Measurements from ENCODE around the gene KLK1.
"Not testable (repeated sequence)": the region's sequence is repeated elsewhere in the genome, so short reads cannot be mapped to it uniquely, and the experiment has no call there.

KLK1 gene

GRCh38 chr19:50814883-50815282 is 8.7 kb downstream of the KLK1 start:
- DNase-seq (ENCODE audit: low read depth): no peak

GRCh38 chr19:50812474-50812873 is 11.1 kb downstream of the KLK1 start:
- no peak for DNase-seq (ENCODE audit: low read depth)

- DNase-seq (ENCODE audit: low read depth): not testable (repeated sequence)
These were observed 11.9 kb downstream of the KLK1 start for GRCh38 chr19:50811622-50812238.

GRCh38 chr19:50808856-50809255 is 14.7 kb downstream of the KLK1 start:
- DNase-seq (ENCODE audit: low read depth): no peak

- DNase-seq (ENCODE audit: low read depth): peak; percentile 98
These were observed 18.9 kb downstream of the KLK1 start for GRCh38 chr19:50804420-50805272.

GRCh38 chr19:50803633-50804419 is 19.8 kb downstream of the KLK1 start:
- DNase-seq (ENCODE audit: low read depth): peak; percentile 15

GRCh38 chr19:50801107-50801506 is 22.5 kb downstream of the KLK1 start:
- no peak for DNase-seq (ENCODE audit: low read depth)

- DNase-seq (ENCODE audit: low read depth): no peak
These were observed 24.1 kb downstream of the KLK1 start for GRCh38 chr19:50799547-50799851.

- no peak for DNase-seq (ENCODE audit: low read depth)
These were observed 24.7 kb downstream of the KLK1 start for GRCh38 chr19:50798659-50799546.

- no peak for DNase-seq (ENCODE audit: low read depth)
These were observed 25.6 kb downstream of the KLK1 start for GRCh38 chr19:50797781-50798658.

- DNase-seq (ENCODE audit: low read depth): no peak
These were observed 26.2 kb downstream of the KLK1 start for GRCh38 chr19:50797429-50797780.

GRCh38 chr19:50796634-50797428 is 26.8 kb downstream of the KLK1 start:
- no peak for DNase-seq (ENCODE audit: low read depth)

GRCh38 chr19:50796128-50796633 is 27.4 kb downstream of the KLK1 start:
- DNase-seq (ENCODE audit: low read depth): no peak

GRCh38 chr19:50795664-50796073 is 27.9 kb downstream of the KLK1 start:
- no peak for DNase-seq (ENCODE audit: low read depth)

GRCh38 chr19:50794876-50795663 is 28.5 kb downstream of the KLK1 start:
- no peak for DNase-seq (ENCODE audit: low read depth)

- no peak for DNase-seq (ENCODE audit: low read depth)
These were observed 29.3 kb downstream of the KLK1 start for GRCh38 chr19:50794074-50794875.

GRCh38 chr19:50793558-50794065 is 30.0 kb downstream of the KLK1 start:
- no peak for DNase-seq (ENCODE audit: low read depth)
